Measurements from ENCODE around the gene FN1. TPM values are rescaled to one million over a fixed set of nuclear protein-coding genes. Genes with fewer than 3 reads are reported as not detected.

Gene FN1
- total RNA-seq, 6 donors from 2014 or later, result 310 to 1,686 (median 1,133) TPM

GRCh38 chr2:215358312-215358845, 77.5 kb downstream of the FN1 start:
- H3K27me3 ChIP-seq, result no peaks in the 10 kb centered on the region
- WGBS, 2 donors, result 89 to 93% methylated on average over 4 of the region's 4 CpGs
- DNase-seq (no peak), ATAC-seq (ENCODE audit: low FRiP score in 2 of 2) (no peak)
- TF ChIP-seq CTCF (IDR thresholded peaks at IDR 0.05) (no peak), EP300 (IDR thresholded peaks at IDR 0.05) (no peak)
- no peak overlapping the region for H3K27ac ChIP-seq
- peaks cover 4 to 28% (median 9%) of the 10 kb centered on the region in 4 donors for H3K36me3 ChIP-seq
- H3K4me3 ChIP-seq, result no peak overlapping the region
- H3K9me3 ChIP-seq, result no peaks in the 10 kb centered on the region
- no peaks in the 10 kb centered on the region for H3K4me1 ChIP-seq

- no peak for ATAC-seq (ENCODE audit: low FRiP score in 2 of 2)
- no peak overlapping the region for H3K27ac ChIP-seq
- DNase-seq, result no peak
- peaks cover 3 to 22% (median 8%) of the 10 kb centered on the region in 4 donors for H3K36me3 ChIP-seq
- WGBS, 2 donors, result 71 to 78% methylated on average over 3 of the region's 3 CpGs
- H3K9me3 ChIP-seq, result no peaks in the 10 kb centered on the region
- no peaks in the 10 kb centered on the region for H3K4me1 ChIP-seq
- H3K27me3 ChIP-seq, result no peaks in the 10 kb centered on the region
- H3K4me3 ChIP-seq, result no peak overlapping the region
- no peak for TF ChIP-seq EP300 (IDR thresholded peaks at IDR 0.05)
- TF ChIP-seq POLR2AphosphoS5 (IDR thresholded peaks at IDR 0.05), result no peak
- TF ChIP-seq CTCF (IDR thresholded peaks at IDR 0.05), result no peak
- TF ChIP-seq POLR2A (IDR thresholded peaks at IDR 0.05), result no peak
Observed at GRCh38 chr2:215357660-215358059, 78.2 kb downstream of the FN1 start.

- ATAC-seq (ENCODE audit: low FRiP score in 2 of 2), result no peak
- Histone ChIP-seq H3K36me3 (peaks cover 0 to 16% (median 3%) of the 10 kb centered on the region in 4 donors), H3K4me1 (no peaks in the 10 kb centered on the region), H3K9me3 (no peaks in the 10 kb centered on the region), H3K27ac (no peak overlapping the region), H3K27me3 (no peaks in the 10 kb centered on the region), H3K4me3 (no peak overlapping the region)
- no peak for DNase-seq
- TF ChIP-seq POLR2AphosphoS5 (IDR thresholded peaks at IDR 0.05) (no peak), POLR2A (IDR thresholded peaks at IDR 0.05) (no peak), CTCF (IDR thresholded peaks at IDR 0.05) (no peak), EP300 (IDR thresholded peaks at IDR 0.05) (no peak)
- 83 to 86% methylated on average over 9 of the region's 9 CpGs for WGBS, 2 donors
Observed at GRCh38 chr2:215356948-215357461, 78.9 kb downstream of the FN1 start.

- H3K4me1 ChIP-seq, result no peaks in the 10 kb centered on the region
- peaks cover 0 to 11% (median 3%) of the 10 kb centered on the region in 4 donors for H3K36me3 ChIP-seq
- no peak for ATAC-seq (ENCODE audit: low FRiP score in 2 of 2)
- 91 to 92% methylated on average over 7 of the region's 7 CpGs for WGBS, 2 donors
- H3K9me3 ChIP-seq, result no peaks in the 10 kb centered on the region
- H3K27me3 ChIP-seq, result no peaks in the 10 kb centered on the region
- DNase-seq, result no peak
- no peak overlapping the region for H3K27ac ChIP-seq
- H3K4me3 ChIP-seq, result no peak overlapping the region
- TF ChIP-seq CTCF (IDR thresholded peaks at IDR 0.05) (no peak), POLR2AphosphoS5 (IDR thresholded peaks at IDR 0.05) (no peak)
Observed at GRCh38 chr2:215356334-215356947, 79.4 kb downstream of the FN1 start.

GRCh38 chr2:215355801-215356200, 80.1 kb downstream of the FN1 start:
- Histone ChIP-seq H3K27ac (no peak overlapping the region), H3K4me3 (no peak overlapping the region), H3K9me3 (no peaks in the 10 kb centered on the region), H3K27me3 (no peaks in the 10 kb centered on the region), H3K4me1 (no peaks in the 10 kb centered on the region), H3K36me3 (peaks cover 0 to 7% (median 2%) of the 10 kb centered on the region in 4 donors)
- WGBS, 2 donors, result 92 to 93% methylated on average over 7 of the region's 7 CpGs
- TF ChIP-seq POLR2AphosphoS5 (IDR thresholded peaks at IDR 0.05), result no peak
- DNase-seq (no peak), ATAC-seq (ENCODE audit: low FRiP score in 2 of 2) (no peak)
